Ishikawa (cell line): ENCODE data around the gene CMTM1.

Experiments used
- CEBPB ChIP-seq: IDR thresholded peaks from 2 replicates; pipeline ENCODE4 v1.6.1; 2012
- CREB1 ChIP-seq: IDR thresholded peaks from 2 replicates; pipeline ENCODE4 v1.6.1; 2012; ENCODE audit warnings: low read depth
- EGR1 ChIP-seq: IDR thresholded peaks from 2 replicates; pipeline ENCODE4 v1.6.1; 2012
- EP300 ChIP-seq: IDR thresholded peaks from 2 replicates; pipeline ENCODE4 v1.6.1; 2012; ENCODE audit warnings: borderline replicate concordance
- FOXM1 ChIP-seq: IDR thresholded peaks from 2 replicates; pipeline ENCODE4 v1.6.1; 2012; ENCODE audit warnings: low read depth, borderline replicate concordance
- NFIC ChIP-seq: IDR thresholded peaks from 2 replicates; pipeline ENCODE4 v1.6.1; 2012
- RAD21 ChIP-seq: IDR thresholded peaks from 2 replicates; pipeline ENCODE4 v1.6.1; 2012; ENCODE audit warnings: low read depth
- TAF1 ChIP-seq: IDR thresholded peaks from 2 replicates; pipeline ENCODE4 v1.6.1; 2012; ENCODE audit warnings: low read depth, mild to moderate bottlenecking
- TCF12 ChIP-seq: IDR thresholded peaks from 2 replicates; pipeline ENCODE4 v1.6.1; 2012; ENCODE audit warnings: low read depth
- TEAD4 ChIP-seq: IDR thresholded peaks from 2 replicates; pipeline ENCODE4 v1.6.1; 2012
- USF1 ChIP-seq: IDR thresholded peaks from 2 replicates; pipeline ENCODE4 v1.6.1; 2012
- YY1 ChIP-seq: IDR thresholded peaks from 2 replicates; pipeline ENCODE4 v1.6.1; 2012; ENCODE audit warnings: low read depth
- ZBTB7A ChIP-seq: IDR thresholded peaks from 2 replicates; pipeline ENCODE4 v1.6.1; 2012; ENCODE audit warnings: low read depth
- TF ChIP-seq, protein P1 (sequence below): IDR thresholded peaks from 2 replicates; pipeline ENCODE4 v1.6.1; 2012
- TF ChIP-seq, protein P2 (sequence below): IDR thresholded peaks from 2 replicates; pipeline ENCODE4 v1.6.1; 2012; ENCODE audit warnings: low read depth, mild to moderate bottlenecking

The CMTM1 gene

DNA sequence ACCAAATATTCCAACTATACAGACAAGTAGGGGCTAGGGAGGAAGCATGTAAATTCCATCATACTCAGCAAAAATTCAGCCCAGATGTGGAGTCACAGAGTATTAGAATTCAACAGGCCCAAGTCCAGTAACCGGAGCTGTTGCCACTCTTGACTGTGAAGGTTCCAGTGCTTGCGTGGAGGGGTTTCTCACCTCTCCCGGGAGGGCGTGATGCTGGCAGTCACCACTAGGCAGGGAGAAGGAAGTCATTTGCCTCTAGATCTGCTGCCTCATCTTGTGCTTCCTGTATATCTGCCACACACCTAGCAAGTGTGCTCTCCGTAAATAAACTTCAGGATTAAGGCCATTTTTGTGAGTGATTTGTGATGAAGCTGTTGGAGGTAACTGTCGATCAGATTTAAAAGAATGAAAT is 14.9 kb upstream of the CMTM1 start:
- TF ChIP-seq EP300 (no peak), TEAD4 (no peak)

DNA sequence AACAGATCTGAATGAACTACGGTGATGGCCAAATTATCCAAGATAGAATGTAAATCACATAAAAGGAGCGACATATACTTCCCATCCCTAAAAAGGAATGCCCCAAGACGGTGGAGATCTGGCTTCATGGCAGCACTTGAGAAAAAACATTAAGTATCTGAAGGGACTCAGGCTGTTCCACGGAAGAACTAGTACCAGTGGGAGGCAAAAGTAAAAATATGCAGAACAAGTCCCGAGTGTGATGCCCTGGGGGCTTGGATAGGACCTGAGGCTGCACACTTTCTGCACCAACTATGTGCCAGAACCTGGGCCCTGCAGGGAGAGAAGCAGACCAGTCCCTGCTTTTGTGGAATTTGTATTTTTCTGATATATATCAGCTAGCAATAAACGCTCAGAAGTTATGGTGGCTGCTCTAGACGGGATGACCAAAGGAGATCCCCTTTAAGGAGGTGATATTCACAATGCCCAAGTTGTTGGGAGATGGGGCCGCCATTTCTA is 14.4 kb upstream of the CMTM1 start:
- TF ChIP-seq EP300 (no peak), CREB1 (no peak)

GRCh38 chr16:66552286-66553177 is 13.7 kb upstream of the CMTM1 start, which contains the start of gene CKLF:
TSS of gene CKLF (plus strand) at chr16:66552576. CDS start at chr16:66552716, 140 bp downstream.
- TF ChIP-seq, protein P1, sequence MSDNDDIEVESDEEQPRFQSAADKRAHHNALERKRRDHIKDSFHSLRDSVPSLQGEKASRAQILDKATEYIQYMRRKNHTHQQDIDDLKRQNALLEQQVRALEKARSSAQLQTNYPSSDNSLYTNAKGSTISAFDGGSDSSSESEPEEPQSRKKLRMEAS: peak; percentile 100
- TF ChIP-seq CREB1 (no peak), EGR1 (no peak), EP300 (no peak), RAD21 (no peak), ZBTB7A (0 out of 2 replicates have a peak, but pooled peaks have one; percentile 41), TAF1 (peak; percentile 74), FOXM1 (no peak), NFIC (no peak), CEBPB (no peak), TCF12 (peak; percentile 65), TEAD4 (no peak), YY1 (peak; percentile 73; the same call in 1 of the 2 replicates)
- TF ChIP-seq, protein P2, sequence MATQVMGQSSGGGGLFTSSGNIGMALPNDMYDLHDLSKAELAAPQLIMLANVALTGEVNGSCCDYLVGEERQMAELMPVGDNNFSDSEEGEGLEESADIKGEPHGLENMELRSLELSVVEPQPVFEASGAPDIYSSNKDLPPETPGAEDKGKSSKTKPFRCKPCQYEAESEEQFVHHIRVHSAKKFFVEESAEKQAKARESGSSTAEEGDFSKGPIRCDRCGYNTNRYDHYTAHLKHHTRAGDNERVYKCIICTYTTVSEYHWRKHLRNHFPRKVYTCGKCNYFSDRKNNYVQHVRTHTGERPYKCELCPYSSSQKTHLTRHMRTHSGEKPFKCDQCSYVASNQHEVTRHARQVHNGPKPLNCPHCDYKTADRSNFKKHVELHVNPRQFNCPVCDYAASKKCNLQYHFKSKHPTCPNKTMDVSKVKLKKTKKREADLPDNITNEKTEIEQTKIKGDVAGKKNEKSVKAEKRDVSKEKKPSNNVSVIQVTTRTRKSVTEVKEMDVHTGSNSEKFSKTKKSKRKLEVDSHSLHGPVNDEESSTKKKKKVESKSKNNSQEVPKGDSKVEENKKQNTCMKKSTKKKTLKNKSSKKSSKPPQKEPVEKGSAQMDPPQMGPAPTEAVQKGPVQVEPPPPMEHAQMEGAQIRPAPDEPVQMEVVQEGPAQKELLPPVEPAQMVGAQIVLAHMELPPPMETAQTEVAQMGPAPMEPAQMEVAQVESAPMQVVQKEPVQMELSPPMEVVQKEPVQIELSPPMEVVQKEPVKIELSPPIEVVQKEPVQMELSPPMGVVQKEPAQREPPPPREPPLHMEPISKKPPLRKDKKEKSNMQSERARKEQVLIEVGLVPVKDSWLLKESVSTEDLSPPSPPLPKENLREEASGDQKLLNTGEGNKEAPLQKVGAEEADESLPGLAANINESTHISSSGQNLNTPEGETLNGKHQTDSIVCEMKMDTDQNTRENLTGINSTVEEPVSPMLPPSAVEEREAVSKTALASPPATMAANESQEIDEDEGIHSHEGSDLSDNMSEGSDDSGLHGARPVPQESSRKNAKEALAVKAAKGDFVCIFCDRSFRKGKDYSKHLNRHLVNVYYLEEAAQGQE: no peak

DNA sequence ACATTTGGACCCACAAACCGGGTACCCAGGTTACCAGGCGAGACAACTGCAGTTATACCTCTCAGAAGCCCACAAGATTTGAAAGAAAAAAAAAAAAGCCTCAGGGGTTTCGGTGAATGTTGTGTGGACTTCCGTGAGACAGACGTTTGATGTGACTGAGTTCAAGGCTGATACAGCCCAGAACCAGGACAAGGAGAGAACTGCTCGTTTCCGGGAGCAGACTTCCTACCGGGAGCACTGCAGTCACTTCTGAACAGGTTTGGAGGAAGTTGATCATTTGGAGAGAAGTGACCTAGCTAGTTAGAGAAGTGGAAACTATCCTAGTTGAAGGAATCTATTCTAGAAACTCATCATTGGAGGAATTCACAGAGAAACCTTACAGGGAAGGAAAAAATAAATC is 13.0 kb upstream of the CMTM1 start:
- TF ChIP-seq, protein P1: no peak
- no peak for TF ChIP-seq RAD21
- TF ChIP-seq USF1: no peak
- no peak for TF ChIP-seq EGR1
- TF ChIP-seq YY1: no peak
- TF ChIP-seq NFIC: no peak
- TF ChIP-seq TAF1: no peak
- TF ChIP-seq, protein P2: no peak
- no peak for TF ChIP-seq FOXM1
- no peak for TF ChIP-seq ZBTB7A
- TF ChIP-seq TEAD4: no peak
- no peak for TF ChIP-seq EP300
- no peak for TF ChIP-seq CEBPB
- no peak for TF ChIP-seq TCF12
- no peak for TF ChIP-seq CREB1

- TF ChIP-seq EGR1 (no peak), TAF1 (no peak)
These were observed 12.2 kb upstream of the CMTM1 start for GRCh38 chr16:66554021-66554420.

GRCh38 chr16:66554495-66554894 is 11.7 kb upstream of the CMTM1 start:
- TF ChIP-seq ZBTB7A (no peak), TCF12 (no peak), FOXM1 (no peak), TEAD4 (no peak), NFIC (no peak), TAF1 (no peak), YY1 (no peak), CEBPB (no peak), CREB1 (no peak), EGR1 (no peak), EP300 (no peak), USF1 (no peak), RAD21 (no peak)
- TF ChIP-seq, protein P2: no peak
- TF ChIP-seq, protein P1: no peak
